ENCODE results near the gene GOLGA1. TPM values are rescaled to one million over a fixed set of nuclear protein-coding genes. Genes with fewer than 3 reads are reported as not detected.
"Not testable (repeated sequence)": the region's sequence is repeated elsewhere in the genome, so short reads cannot be mapped to it uniquely, and the experiment has no call there.

The GOLGA1 gene
- total RNA-seq, 1 experiment from 2014 or later, result 18.9 TPM

GRCh38 chr9:124840300-124840833, 100.5 kb downstream of the GOLGA1 start:
- DNase-seq, result no peak
- Mint-ChIP-seq H3K27me3 (ENCODE audit: insufficient read depth, unreplicated experiment) (no peaks in the 10 kb centered on the region), H3K4me3 (ENCODE audit: unreplicated experiment) (no peak overlapping the region), H3K27ac (ENCODE audit: unreplicated experiment) (no peak overlapping the region), H3K9me3 (ENCODE audit: unreplicated experiment) (no peaks in the 10 kb centered on the region), H3K36me3 (ENCODE audit: insufficient read depth, unreplicated experiment) (no peaks in the 10 kb centered on the region), H3K4me1 (ENCODE audit: low read depth, unreplicated experiment) (no peaks in the 10 kb centered on the region)
- peak; percentile 18 for TF ChIP-seq CTCF (IDR thresholded peaks at IDR 0.05; ENCODE audit: insufficient read depth in 1 of 2, low read depth in 1 of 2, low read length in 1 of 2, severe bottlenecking in 1 of 2, unreplicated experiment in 1 of 2)
- ChIA-PET POLR2A (no interaction called here), CTCF (interaction anchor here (1.0 to 2.7 kb wide), 3 partner anchors 12 to 63 kb away, joined by 3 to 17 read pairs (median 4); partner anchors contain the start of genes OLFML2A and WDR38)
- Histone ChIP-seq H3K36me3 (ENCODE audit: control insufficient read depth, insufficient read depth, low read length) (no peaks in the 10 kb centered on the region), H3K4me1 (no peaks in the 10 kb centered on the region), H3K4me3 (ENCODE audit: low read depth, low read length) (no peak overlapping the region), H3K9me3 (no peaks in the 10 kb centered on the region), H3K27me3 (replicated peaks; ENCODE audit: control insufficient read depth, insufficient read depth, low read length) (no peaks in the 10 kb centered on the region)
- no TSS peak for BruUV-seq (replicated peaks)
- intact Hi-C loops (cut with micrococcal nuclease; ENCODE audit: unreplicated experiment), result no loop called here

GRCh38 chr9:124839612-124840299, 101.1 kb downstream of the GOLGA1 start:
- Mint-ChIP-seq H3K36me3 (ENCODE audit: insufficient read depth, unreplicated experiment) (no peaks in the 10 kb centered on the region), H3K27ac (ENCODE audit: unreplicated experiment) (peak overlapping the region; percentile 51), H3K27me3 (ENCODE audit: insufficient read depth, unreplicated experiment) (no peaks in the 10 kb centered on the region), H3K4me3 (ENCODE audit: unreplicated experiment) (no peak overlapping the region), H3K4me1 (ENCODE audit: low read depth, unreplicated experiment) (no peaks in the 10 kb centered on the region), H3K9me3 (ENCODE audit: unreplicated experiment) (no peaks in the 10 kb centered on the region)
- no TSS peak for BruUV-seq (replicated peaks)
- Histone ChIP-seq H3K9me3 (no peaks in the 10 kb centered on the region), H3K36me3 (ENCODE audit: control insufficient read depth, insufficient read depth, low read length) (no peaks in the 10 kb centered on the region), H3K27me3 (replicated peaks; ENCODE audit: control insufficient read depth, insufficient read depth, low read length) (no peaks in the 10 kb centered on the region), H3K4me1 (0 out of 2 replicates have a peak, but pooled peaks cover 3% of the 10 kb centered on the region), H3K4me3 (ENCODE audit: low read depth, low read length) (no peak overlapping the region)
- ChIA-PET CTCF (interaction anchor here (0.9 to 2.7 kb wide), 5 partner anchors 13 to 68 kb away, joined by 3 to 17 read pairs (median 4); partner anchors contain the start of genes OLFML2A and WDR38), POLR2A (no interaction called here)
- DNase-seq, result peak; percentile 42
- peak; percentile 34 to 57 for TF ChIP-seq CTCF (IDR thresholded peaks at IDR 0.05; ENCODE audit: insufficient read depth in 1 of 2, low read depth in 1 of 2, low read length in 1 of 2, severe bottlenecking in 1 of 2, unreplicated experiment in 1 of 2)
- intact Hi-C loops (cut with micrococcal nuclease; ENCODE audit: unreplicated experiment), result no loop called here

- H3K36me3 ChIP-seq (ENCODE audit: control insufficient read depth, insufficient read depth, low read length); H3K36me3 Mint-ChIP-seq (ENCODE audit: insufficient read depth, unreplicated experiment); DNase-seq; H3K9me3 ChIP-seq; BruUV-seq (replicated peaks); H3K4me1 ChIP-seq; H3K4me1 Mint-ChIP-seq (ENCODE audit: low read depth, unreplicated experiment); H3K4me3 ChIP-seq (ENCODE audit: low read depth, low read length); H3K27me3 ChIP-seq (replicated peaks; ENCODE audit: control insufficient read depth, insufficient read depth, low read length); intact Hi-C loops (cut with micrococcal nuclease; ENCODE audit: unreplicated experiment); POLR2A ChIA-PET; H3K27me3 Mint-ChIP-seq (ENCODE audit: insufficient read depth, unreplicated experiment); H3K9me3 Mint-ChIP-seq (ENCODE audit: unreplicated experiment); H3K4me3 Mint-ChIP-seq (ENCODE audit: unreplicated experiment); H3K27ac Mint-ChIP-seq (ENCODE audit: unreplicated experiment): not testable (repeated sequence)
- CTCF ChIA-PET, result interaction anchor here (0.6 to 1.7 kb wide), 4 partner anchors 14 to 447 kb away, joined by 3 to 4 read pairs (median 4); no protein-coding TSS in a partner anchor
These were observed 102.2 kb downstream of the GOLGA1 start for GRCh38 chr9:124838567-124839275.

- intact Hi-C loops (cut with micrococcal nuclease; ENCODE audit: unreplicated experiment); H3K4me1 Mint-ChIP-seq (ENCODE audit: low read depth, unreplicated experiment); H3K4me1 ChIP-seq; H3K9me3 ChIP-seq; H3K27me3 ChIP-seq (replicated peaks; ENCODE audit: control insufficient read depth, insufficient read depth, low read length); BruUV-seq (replicated peaks); H3K4me3 Mint-ChIP-seq (ENCODE audit: unreplicated experiment); H3K36me3 ChIP-seq (ENCODE audit: control insufficient read depth, insufficient read depth, low read length); POLR2A ChIA-PET; H3K9me3 Mint-ChIP-seq (ENCODE audit: unreplicated experiment); DNase-seq; H3K36me3 Mint-ChIP-seq (ENCODE audit: insufficient read depth, unreplicated experiment); H3K4me3 ChIP-seq (ENCODE audit: low read depth, low read length); H3K27ac Mint-ChIP-seq (ENCODE audit: unreplicated experiment); H3K27me3 Mint-ChIP-seq (ENCODE audit: insufficient read depth, unreplicated experiment): not testable (repeated sequence)
- CTCF ChIA-PET, result interaction anchor here (0.6 to 1.7 kb wide), 2 partner anchors 14 to 448 kb away, joined by 3 to 4 read pairs; no protein-coding TSS in a partner anchor
These were observed 102.8 kb downstream of the GOLGA1 start for GRCh38 chr9:124838132-124838531.

Measured in Caco-2 (cell line).